Stimulated activated CD4-positive, alpha-beta T cell treated with anti-CD3 and anti-CD28 coated beads, TNF-alpha, amount 100 ng/mL, for 4 hours (primary cell): Measurements from ENCODE around the gene GJA3.
A peak's percentile ranks its signal among the peaks of the same experiment; 100 is the strongest.

Experiments
- DNase-seq, 3 experiments: peaks; one replicate each; pipeline ENCODE4 v3.0.0-alpha.2; 2020; ENCODE audit warnings: low read depth in 3 of 3

The GJA3 gene

DNA sequence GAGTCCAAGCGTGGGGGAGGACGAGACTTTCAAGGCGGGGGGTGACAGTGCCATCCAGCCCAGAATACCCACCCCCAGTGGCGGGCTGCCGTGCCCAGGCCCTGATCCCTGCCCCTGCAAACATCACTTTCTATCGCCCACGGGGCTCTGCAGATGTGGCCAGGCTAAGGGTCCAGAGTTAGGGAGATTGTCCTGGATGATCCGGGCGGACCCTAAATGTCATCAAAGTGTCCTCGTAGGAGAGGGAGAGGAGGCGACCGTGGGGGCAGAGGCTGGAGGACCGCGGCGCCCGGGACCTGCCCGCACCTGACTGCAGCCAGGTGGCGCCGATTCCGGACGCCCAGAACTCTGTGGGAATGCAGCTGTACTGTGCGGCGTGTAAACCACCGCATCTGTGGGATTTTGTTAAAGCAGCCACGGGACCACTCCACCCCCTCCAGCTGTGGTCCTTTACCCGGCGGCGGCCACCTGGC lies 32.4 kb downstream of the GJA3 start:
- no peak for DNase-seq

DNA sequence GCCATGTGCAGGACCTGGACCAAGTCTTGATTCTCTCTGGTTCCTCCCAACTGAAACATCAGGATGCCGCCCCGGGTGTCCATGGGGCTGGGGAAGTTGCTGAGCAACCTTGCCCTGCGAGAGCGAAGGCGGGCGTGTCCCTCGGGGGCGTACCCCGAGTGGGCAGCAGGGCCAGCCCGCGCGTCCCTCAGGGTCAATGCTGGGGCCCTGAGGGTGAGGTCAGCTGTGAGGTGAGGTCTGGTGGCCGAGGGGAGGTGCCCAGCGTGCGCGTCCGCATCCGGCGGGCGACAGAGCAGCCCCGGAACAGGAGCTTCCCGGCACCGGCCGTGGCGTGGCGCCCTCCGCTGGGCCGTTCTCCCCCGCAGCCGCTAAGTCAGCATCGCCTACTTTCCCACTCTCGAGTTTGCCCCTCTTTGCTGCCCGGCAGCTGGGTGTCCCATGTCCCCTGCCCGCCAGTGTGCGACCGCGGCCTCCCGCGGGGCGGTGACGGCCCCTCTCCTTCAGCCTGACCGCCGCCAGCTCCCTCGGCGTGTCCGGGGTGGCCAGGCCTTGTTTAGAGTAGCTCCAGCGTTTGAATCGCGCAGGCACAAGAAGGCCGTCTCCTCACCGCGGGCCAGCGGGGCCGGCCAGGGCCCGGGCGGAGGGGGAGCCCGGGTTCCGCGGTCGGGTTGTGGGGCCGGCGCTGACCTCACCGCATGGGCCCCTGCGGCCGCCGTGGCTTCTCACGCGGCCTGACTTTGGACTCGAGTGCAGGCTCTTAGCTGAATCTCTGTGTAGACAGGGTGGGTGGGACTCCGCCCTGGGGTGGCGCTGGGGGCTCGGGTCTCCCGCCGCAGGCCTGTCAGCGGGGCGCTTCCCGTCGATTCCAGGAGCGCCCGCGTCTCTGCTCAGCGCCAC lies 33.0 kb downstream of the GJA3 start:
- DNase-seq = peak in 1 of 3 experiments; percentile 16

DNA sequence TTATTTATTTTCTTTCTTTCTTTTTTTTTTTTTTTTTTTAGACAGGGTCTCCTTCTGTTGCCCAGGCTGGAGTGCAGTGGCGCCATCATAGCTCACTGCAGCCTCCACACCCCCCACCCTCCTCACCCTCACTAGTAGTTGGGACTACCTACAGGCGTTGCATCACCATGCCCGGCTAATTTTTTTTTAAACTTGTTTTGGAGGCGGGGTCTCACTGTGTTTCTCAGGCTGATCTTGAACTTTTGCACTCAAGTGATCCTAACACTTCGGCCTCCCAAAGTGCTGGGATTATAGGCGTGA lies 33.6 kb downstream of the GJA3 start:
- DNase-seq = no peak

GRCh38 chr13:20126541-20127261 lies 34.2 kb downstream of the GJA3 start:
- no peak for DNase-seq

DNA sequence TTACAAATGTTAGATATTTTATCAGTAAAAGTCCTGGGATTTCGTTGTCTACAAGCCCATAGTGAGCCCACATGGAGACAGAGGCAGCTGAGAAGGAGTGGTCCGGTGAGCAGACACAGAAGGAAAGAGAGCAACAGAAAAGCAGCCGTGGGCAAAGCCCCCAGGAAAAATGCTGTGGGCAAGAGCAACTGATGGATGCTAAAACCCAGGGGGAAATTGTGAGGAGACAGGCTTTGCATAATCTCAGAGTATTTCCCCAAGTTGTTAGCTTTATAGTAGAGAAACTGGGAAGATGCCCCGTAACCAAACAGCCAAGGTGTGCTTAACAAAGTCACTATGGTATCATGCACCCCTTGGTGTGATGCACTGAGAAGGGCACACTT lies 35.1 kb downstream of the GJA3 start:
- DNase-seq = no peak

- no peak for DNase-seq
Observed at GRCh38 chr13:20125129-20125782, 35.6 kb downstream of the GJA3 start.

DNA sequence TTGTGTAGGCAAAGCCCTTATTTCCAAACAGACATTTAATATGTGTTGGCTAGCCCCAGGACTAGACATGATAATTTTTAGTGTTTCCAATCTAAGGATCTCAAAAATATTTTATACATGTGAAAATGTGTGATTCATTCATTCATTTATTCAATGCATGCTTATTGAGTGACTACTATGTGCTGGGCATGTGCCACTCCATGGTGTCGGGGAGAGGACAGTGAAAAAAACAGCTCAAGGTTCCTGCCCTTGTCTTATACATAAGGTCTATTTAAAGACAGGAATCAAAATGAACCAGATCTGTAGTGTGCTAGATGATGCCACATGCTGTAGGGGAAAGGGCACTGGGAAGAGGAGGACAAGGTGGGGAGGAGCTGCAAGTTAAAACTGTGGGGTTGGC lies 36.5 kb downstream of the GJA3 start:
- DNase-seq = no peak

GRCh38 chr13:20121159-20121525 lies 39.7 kb downstream of the GJA3 start:
- DNase-seq = no peak

DNA sequence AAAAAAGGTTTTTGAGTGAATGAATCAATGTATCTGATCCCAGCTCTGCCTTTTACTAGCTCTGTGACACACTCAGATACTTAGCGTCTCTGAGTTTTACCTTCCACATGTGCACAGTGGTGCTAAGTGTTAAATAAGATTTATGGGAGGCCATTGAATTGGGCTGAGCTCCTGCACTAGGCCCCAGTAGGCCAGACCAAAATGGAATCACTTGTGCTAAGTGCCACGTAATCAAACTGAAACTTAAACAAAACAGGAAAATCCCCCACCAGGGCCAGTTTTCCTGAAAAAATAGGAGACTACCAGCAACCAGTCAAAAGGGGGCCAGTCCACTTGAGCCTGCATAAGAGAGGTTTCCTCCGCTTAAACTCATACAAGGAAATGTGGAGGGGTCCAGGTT lies 40.9 kb downstream of the GJA3 start:
- DNase-seq = no peak

GRCh38 chr13:20118268-20119140 lies 42.3 kb downstream of the GJA3 start:
- DNase-seq = peak in 2 of 3 experiments; percentile 15 to 38

GRCh38 chr13:20116213-20116612 lies 44.6 kb downstream of the GJA3 start:
- DNase-seq = no peak

DNA sequence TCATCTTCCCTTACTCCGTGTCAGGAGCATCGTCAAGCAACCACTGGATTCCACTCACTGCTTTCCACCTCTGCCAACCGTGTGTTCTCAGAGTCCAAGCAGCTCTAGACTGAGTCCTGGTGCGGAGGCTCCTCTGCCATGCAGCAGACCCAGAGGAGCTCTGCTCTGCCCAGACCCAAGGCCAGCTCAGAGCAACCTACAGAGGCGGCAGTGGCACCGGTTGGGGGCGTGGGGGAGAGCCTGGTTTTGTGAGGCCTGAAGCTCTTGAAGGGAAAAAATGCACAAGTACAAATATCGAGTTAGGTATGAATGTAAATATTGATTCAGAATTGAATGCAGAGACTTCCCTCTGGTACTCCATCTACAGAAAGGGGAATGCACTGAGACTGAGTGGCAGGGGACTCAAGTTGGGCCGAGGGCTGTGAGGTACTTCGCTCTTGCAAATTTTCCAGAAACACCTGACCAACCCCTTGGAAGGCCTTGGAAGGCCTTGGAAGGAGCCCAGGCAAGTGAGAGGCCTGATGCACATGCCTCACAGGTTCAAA lies 46.7 kb downstream of the GJA3 start:
- DNase-seq = no peak

DNA sequence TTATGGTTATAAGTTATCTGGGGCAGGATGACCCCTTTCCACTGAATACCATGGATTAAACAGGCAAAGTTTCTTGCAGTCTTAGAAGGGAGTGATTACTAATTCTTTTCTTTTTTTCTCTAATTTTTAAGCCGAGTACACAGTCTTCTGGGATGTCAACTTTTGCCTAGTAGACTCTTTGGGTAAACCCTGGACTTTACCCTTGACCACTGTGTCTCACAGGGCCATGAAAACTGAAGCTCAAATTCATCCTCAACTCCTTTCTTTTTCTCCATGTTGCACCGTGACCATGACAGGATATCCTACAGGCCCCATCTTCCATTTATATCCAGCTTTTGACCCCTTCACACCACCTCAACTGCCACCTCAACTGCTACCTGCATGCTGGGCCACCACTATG lies 51.8 kb downstream of the GJA3 start:
- no peak for DNase-seq

DNA sequence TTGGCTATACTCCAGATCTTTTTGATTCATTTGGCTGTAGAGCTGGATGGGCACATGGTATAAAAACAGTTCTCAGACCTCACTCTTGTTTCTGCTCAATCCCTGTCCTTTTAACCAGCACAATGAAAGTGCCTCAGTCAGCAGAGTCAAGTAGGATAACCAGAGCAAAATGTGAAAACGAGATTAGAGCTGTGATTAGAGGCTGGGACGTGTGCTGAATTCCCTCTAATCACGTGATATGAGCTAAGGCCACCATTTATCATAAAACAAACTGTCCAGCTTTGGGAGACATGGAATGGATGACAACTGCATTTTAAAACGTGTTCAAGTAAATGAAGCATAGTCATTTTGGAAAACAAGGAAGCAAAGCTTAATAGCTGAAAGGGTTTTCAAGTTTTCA lies 54.1 kb downstream of the GJA3 start:
- DNase-seq = no peak

DNA sequence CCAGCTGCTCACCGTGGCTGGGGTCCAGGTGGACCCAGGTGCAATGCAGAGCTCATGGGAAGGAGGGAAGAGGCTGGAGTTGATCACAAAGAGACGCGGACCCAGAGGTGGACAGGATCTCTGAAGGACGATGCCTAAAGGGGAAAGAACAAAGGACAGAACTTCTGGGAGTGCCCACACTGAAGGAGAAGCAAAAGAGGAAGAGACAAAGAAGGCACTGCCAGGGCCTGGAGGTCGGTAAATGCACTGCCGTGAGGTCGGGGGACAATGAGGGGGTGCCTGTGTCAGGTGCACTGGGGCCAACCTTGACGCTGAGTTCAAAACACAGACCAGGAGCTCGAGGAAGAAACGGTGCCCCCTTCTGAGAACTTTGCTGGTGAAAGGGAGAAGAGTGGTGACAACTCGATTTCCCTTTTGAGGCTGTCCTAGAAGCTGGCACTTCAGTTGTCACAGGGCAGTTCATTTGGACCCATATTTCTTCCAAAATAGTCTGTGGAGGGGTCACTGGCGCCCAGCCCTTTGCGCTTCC lies 55.6 kb downstream of the GJA3 start:
- no peak for DNase-seq

GRCh38 chr13:20102525-20103180 lies 58.2 kb downstream of the GJA3 start:
- no peak for DNase-seq

- DNase-seq = no peak
Observed at GRCh38 chr13:20101467-20102316, 59.2 kb downstream of the GJA3 start.

GRCh38 chr13:20099319-20099718 lies 61.5 kb downstream of the GJA3 start:
- no peak for DNase-seq

DNA sequence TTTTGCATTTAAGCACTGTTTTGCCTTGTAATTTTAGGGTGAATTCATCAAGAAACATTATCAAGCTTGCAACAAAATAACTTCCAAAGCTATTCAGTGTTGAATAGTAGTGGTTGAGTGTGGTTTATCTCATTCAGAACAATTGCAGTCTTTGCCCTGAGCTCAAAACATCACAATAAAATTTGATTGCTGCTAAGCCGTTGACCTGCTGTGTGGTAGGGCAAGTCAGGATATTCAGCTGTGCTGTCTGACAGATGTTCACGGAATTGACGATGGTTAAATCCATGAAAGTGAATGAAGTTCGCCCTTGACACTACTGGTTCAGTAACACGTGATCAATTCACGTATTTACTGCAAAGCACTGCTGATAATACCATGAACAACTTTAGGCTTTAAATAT lies 66.9 kb downstream of the GJA3 start:
- no peak for DNase-seq

- DNase-seq = no peak
Observed at GRCh38 chr13:20090349-20090748, 70.5 kb downstream of the GJA3 start.
